Keratinocyte (primary cell): Measurements from ENCODE around the gene CFAP77.

Experiments used
- EZH2 ChIP-seq: IDR thresholded peaks from one replicate; pipeline ENCODE4 v1.6.1; 2012; ENCODE audit warnings: inconsistent platforms, mild to moderate bottlenecking, low read length, moderate library complexity
- TF ChIP-seq, protein P1 (sequence below), 3 experiments: IDR thresholded peaks in 1 of 3; conservative IDR thresholded peaks in 1 of 3; optimal IDR thresholded peaks in 1 of 3; 2 replicates in 2 of 3; 3 replicates in 1 of 3; pipeline versions ENCODE3 to v1.5.1; 2011; ENCODE audit warnings: low read length in 3 of 3, mild to moderate bottlenecking in 3 of 3, moderate library complexity in 2 of 3, control low read depth in 1 of 3, inconsistent platforms in 1 of 3; ENCODE audit not compliant: insufficient read depth in 2 of 3; ENCODE audit errors: extremely low read depth in 1 of 3

DNA sequence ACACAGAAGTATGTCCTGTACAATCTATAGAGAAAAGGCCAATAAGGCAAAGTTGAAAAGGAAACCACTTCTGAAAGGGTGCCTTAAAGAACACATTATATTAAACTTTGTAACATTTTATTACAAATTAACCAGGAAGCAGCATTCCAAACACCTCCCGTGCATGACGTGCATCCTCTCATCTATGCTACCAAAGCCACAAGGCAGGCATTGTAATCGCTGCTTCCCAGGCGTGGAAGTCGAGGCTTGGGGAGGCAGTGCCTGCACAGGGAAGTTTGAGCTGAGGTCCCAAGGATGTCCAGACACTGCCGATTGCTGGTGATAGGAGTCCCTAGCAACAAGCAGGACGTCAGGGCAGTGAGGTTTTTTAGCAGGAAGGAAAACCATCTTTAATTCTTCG lies 128.1 kb downstream of the CFAP77 start:
- TF ChIP-seq EZH2, result no peak
- TF ChIP-seq, protein P1, sequence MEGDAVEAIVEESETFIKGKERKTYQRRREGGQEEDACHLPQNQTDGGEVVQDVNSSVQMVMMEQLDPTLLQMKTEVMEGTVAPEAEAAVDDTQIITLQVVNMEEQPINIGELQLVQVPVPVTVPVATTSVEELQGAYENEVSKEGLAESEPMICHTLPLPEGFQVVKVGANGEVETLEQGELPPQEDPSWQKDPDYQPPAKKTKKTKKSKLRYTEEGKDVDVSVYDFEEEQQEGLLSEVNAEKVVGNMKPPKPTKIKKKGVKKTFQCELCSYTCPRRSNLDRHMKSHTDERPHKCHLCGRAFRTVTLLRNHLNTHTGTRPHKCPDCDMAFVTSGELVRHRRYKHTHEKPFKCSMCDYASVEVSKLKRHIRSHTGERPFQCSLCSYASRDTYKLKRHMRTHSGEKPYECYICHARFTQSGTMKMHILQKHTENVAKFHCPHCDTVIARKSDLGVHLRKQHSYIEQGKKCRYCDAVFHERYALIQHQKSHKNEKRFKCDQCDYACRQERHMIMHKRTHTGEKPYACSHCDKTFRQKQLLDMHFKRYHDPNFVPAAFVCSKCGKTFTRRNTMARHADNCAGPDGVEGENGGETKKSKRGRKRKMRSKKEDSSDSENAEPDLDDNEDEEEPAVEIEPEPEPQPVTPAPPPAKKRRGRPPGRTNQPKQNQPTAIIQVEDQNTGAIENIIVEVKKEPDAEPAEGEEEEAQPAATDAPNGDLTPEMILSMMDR (optimal IDR thresholded peaks at IDR 0.05 in 1 of 3, IDR thresholded peaks at IDR 0.05 in 1 of 3, conservative IDR thresholded peaks at IDR 0.05 in 1 of 3; ENCODE audit: extremely low read depth in 1 of 3, insufficient read depth in 2 of 3, low read length in 3 of 3), result no peak
